Upper lobe of right lung (tissue), 1 donor: ENCODE measurements around the gene KLF13. TPM values are rescaled to one million over a fixed set of nuclear protein-coding genes. Genes with fewer than 3 reads are reported as not detected.
A peak's percentile ranks its signal among the peaks of the same experiment; 100 is the strongest.

Experiments
- ATAC-seq: fragments of 200-7000 bp; cut with Tn5 transposase; one replicate; pipeline ENCODE4 v1.9.1; 2020; ENCODE audit warnings: mild to moderate bottlenecking, moderate library complexity
- DNase-seq: peaks from one replicate; pipeline ENCODE4 v3.0.0-alpha.2; 2020
- H3K27ac ChIP-seq: fragments of 200-600 bp; one replicate; pipeline ENCODE4 v1.8.0; 2022
- H3K27me3 ChIP-seq: fragments of 200-600 bp; one replicate; pipeline ENCODE4 v1.8.0; 2022; ENCODE audit warnings: mild to moderate bottlenecking
- H3K36me3 ChIP-seq: fragments of 200-600 bp; one replicate; pipeline ENCODE4 v1.8.0; 2022
- H3K4me1 ChIP-seq: fragments of 200-600 bp; one replicate; pipeline ENCODE4 v1.8.0; 2022
- H3K4me3 ChIP-seq: fragments of 200-600 bp; one replicate; pipeline ENCODE4 v1.8.0; 2022; ENCODE audit warnings: mild to moderate bottlenecking
- H3K9me3 ChIP-seq: fragments of 200-600 bp; one replicate; pipeline ENCODE4 v1.8.0; 2022
- intact Hi-C: fragments of 100-400 bp; cut with DNase I; formaldehyde crosslinking; loops from one replicate; pipeline ENCODE4 v1.11.0; 2022
- total RNA-seq: library from RNA; stranded (reverse); fragmentation: NEBNext Ultra II Directional; extraction: Animal tissue kit (Norgen Biotek cat#: 25700); gene quantifications from one replicate; pipeline ENCODE4 v1.2.1, GENCODE V29; 2021
- TF ChIP-seq, protein P1 (sequence below): fragments of 200-600 bp; IDR thresholded peaks from one replicate; pipeline ENCODE4 v1.8.0; 2022; ENCODE audit warnings: antibody characterized with exemption
- donor health status: DM: no; HTN: yes; CAD: no; lungs with severe emphysema.

KLF13 gene
- total RNA-seq, 1 donor from 2014 or later, result 176 TPM

DNA sequence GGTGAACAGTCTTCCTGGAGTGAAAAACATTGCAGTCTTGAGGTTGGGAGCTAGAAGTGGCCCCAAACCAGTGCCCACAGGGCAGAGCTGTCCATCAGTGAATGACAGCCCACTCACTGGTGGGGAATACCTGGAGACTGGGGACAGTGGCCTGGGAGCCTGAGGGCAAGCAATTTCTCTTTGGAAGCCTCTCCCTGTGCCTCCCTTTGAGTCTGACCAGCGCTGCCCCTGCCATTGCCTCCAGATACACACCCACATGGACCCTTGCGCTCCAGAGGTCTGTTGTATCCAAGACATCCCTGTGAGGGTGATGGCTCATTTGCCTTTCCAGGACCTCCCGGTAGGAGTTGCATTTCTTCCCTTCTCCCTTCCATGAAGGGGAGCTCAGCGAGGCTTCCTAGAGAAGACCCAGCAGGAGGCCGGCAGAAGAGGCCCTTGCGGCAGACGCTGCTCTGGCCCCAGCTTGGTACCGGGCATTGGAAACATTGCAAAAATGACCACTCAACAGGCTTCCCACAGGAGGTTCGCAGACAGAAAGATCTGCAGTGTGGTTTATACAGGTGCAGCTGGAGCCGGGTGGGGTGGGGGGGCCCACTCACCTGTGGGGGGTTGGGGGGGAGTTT is 38.5 kb downstream of the KLF13 start:
- Histone ChIP-seq H3K27me3 (no peaks in the 10 kb centered on the region), H3K4me1 (peaks cover 95% of the 10 kb centered on the region), H3K36me3 (no peaks in the 10 kb centered on the region), H3K27ac (peak overlapping the region; percentile 92), H3K4me3 (peak overlapping the region; percentile 28), H3K9me3 (no peaks in the 10 kb centered on the region)
- intact Hi-C loops, result no loop called here
- no peak for ATAC-seq
- no peak for DNase-seq
- TF ChIP-seq, protein P1, sequence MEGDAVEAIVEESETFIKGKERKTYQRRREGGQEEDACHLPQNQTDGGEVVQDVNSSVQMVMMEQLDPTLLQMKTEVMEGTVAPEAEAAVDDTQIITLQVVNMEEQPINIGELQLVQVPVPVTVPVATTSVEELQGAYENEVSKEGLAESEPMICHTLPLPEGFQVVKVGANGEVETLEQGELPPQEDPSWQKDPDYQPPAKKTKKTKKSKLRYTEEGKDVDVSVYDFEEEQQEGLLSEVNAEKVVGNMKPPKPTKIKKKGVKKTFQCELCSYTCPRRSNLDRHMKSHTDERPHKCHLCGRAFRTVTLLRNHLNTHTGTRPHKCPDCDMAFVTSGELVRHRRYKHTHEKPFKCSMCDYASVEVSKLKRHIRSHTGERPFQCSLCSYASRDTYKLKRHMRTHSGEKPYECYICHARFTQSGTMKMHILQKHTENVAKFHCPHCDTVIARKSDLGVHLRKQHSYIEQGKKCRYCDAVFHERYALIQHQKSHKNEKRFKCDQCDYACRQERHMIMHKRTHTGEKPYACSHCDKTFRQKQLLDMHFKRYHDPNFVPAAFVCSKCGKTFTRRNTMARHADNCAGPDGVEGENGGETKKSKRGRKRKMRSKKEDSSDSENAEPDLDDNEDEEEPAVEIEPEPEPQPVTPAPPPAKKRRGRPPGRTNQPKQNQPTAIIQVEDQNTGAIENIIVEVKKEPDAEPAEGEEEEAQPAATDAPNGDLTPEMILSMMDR, result no peak

DNA sequence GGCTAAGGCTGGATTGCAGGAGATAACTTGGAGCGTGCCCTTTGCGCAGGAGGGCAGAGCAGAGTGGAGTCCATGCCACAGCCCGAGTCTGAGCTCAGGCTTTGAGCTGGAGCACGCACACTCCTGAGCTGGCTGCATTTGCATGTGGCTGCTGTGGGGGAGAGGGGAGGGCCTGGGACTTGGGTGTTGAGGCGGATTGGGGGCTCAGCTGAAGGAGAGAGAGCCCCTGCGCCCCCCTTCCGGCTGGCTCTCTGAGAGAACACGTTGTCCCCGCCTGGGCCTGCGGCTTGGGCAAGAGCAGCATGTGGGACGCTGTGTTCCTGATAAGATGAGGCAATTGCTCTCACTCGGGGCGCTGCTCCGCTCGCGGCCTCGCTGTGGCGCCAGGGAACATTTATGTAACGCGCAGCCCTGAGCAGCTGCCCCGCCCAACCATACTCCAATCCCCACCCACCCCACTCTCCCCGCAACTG is 39.1 kb downstream of the KLF13 start:
- peaks cover 93% of the 10 kb centered on the region for H3K4me1 ChIP-seq
- H3K27me3 ChIP-seq, result no peaks in the 10 kb centered on the region
- peak overlapping the region; percentile 92 for H3K27ac ChIP-seq
- H3K4me3 ChIP-seq, result peak overlapping the region; percentile 41
- ATAC-seq (peak; percentile 91), DNase-seq (peak; percentile 97)
- TF ChIP-seq, protein P1, result peak; percentile 60
- intact Hi-C loops, result no loop called here
- H3K9me3 ChIP-seq, result no peaks in the 10 kb centered on the region
- no peaks in the 10 kb centered on the region for H3K36me3 ChIP-seq

DNA sequence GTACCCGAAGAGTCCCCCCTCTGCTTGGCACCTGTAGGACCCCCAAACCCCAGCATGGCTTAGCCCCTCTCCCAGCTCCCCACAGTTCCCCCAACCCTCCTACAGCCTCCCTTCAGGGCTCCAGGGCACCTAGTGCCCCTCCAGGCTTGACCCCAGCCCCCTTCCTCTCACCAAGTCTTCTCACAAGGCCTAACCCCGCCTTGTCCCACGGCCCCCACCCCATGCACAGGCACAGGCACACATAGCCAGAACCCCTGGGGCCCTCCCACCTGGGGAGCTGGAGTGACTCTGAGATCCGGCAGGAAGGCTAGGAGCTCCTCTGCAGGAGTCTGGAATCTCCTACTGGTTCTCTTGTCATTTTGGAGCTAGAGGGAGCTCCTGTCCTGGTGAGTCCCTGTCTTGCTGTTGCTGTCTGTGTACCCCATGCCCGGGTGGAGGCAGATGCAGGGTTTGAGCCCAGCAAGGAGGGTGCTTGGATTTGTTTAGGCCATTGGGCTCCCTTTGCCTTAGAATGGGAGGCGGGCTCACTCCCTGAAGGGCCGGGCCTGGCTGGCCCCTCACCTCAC is 39.6 kb downstream of the KLF13 start:
- peak overlapping the region; percentile 92 for H3K27ac ChIP-seq
- DNase-seq, result peak; percentile 81
- H3K4me1 ChIP-seq, result peaks cover 88% of the 10 kb centered on the region
- intact Hi-C loops, result no loop called here
- H3K36me3 ChIP-seq, result no peaks in the 10 kb centered on the region
- peak overlapping the region; percentile 41 for H3K4me3 ChIP-seq
- TF ChIP-seq, protein P1, result peak; percentile 4
- ATAC-seq, result peak; percentile 23
- no peaks in the 10 kb centered on the region for H3K9me3 ChIP-seq
- no peaks in the 10 kb centered on the region for H3K27me3 ChIP-seq

DNA sequence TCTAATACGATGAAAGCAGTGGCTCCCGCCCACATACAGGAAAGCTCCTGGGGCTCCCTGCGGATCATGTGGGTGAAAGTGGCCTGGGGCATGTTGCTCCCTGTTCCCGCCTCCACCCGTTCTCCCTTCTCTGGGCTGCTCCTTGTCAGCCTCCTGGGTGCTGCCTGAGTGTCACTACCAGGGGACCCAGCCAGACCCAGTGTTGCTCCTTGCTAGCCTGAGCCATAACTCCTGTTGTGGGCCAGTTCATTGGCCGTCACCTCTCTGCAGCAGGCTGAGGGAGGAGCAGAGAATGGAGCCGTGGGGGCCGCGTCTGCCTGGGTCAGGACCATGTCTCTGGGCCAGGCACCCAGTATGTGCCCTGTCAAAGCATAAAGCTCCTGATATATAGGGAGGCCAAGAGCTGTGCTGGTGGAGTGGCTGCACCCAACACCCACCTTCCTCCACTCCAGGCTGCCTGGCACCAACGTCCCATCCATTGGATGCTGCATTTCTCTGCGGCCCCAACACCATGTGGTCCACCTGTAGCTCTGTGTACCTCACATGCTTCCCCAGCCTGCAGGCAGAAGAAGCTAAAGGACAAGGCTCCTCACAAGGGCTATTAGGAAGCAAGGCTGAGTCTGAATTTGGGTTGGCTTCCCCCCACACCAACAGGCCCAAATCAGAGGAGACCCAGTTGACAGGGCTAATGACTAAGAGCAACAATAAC is 40.5 kb downstream of the KLF13 start:
- H3K36me3 ChIP-seq, result peaks cover 3% of the 10 kb centered on the region
- H3K4me1 ChIP-seq, result peaks cover 86% of the 10 kb centered on the region
- intact Hi-C loops, result no loop called here
- H3K9me3 ChIP-seq, result no peaks in the 10 kb centered on the region
- no peaks in the 10 kb centered on the region for H3K27me3 ChIP-seq
- peak overlapping the region; percentile 92 for H3K27ac ChIP-seq
- peak overlapping the region; percentile 41 for H3K4me3 ChIP-seq
- ATAC-seq, result peak; percentile 2
- no peak for DNase-seq
- TF ChIP-seq, protein P1, result no peak

DNA sequence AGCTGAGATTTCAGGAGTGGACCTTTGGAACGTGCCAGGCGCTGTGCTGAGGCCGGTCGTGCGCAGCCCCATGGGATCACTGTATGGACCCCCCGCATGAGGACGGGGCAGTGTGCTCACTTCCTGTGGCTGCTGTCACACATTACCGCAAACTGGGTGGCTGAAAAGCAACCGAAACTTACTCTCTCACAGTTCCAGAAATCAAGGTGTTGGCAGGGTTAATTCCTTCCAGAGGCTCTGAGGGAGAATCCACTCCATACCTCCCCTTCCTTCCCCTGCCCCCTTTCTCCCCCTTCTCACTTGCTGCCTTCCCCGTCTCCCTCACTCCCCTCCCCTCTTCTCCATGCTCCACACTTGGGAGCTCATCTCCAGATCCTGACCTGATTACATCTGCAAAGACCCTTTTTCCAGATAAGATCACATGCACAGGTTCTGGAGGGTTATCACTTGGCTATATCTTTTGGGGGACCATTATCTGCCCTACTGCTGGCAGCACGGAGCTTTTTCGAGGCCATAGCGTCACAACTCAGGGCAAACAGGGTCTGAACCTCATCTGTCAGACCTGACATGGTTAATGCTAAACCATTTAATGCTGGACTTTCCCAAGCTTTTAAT is 41.2 kb downstream of the KLF13 start:
- intact Hi-C loops, result no loop called here
- TF ChIP-seq, protein P1, result no peak
- no peak for ATAC-seq
- H3K4me1 ChIP-seq, result peaks cover 86% of the 10 kb centered on the region
- no peaks in the 10 kb centered on the region for H3K9me3 ChIP-seq
- DNase-seq, result no peak
- H3K27me3 ChIP-seq, result no peaks in the 10 kb centered on the region
- no peak overlapping the region for H3K4me3 ChIP-seq
- H3K36me3 ChIP-seq, result peaks cover 10% of the 10 kb centered on the region
- H3K27ac ChIP-seq, result peak overlapping the region; percentile 92
